Breast epithelium (tissue), 3 donors: ENCODE measurements around the gene NECAP2.
"Not testable (repeated sequence)": the region's sequence is repeated elsewhere in the genome, so short reads cannot be mapped to it uniquely, and the experiment has no call there.

Source experiments
- POLR2A ChIP-seq: fragments of 450-650 bp; IDR thresholded peaks from one replicate; pipeline ENCODE4 v1.6.1; 2016; ENCODE audit warnings: antibody characterized with exemption, mild to moderate bottlenecking, moderate library complexity
- TF ChIP-seq, protein P1 (sequence below), 3 donors: fragments of 450-650 bp; IDR thresholded peaks; one replicate each; pipeline ENCODE4 v1.5.1; 2016 to 2017; ENCODE audit warnings: antibody characterized with exemption in 3 of 3, mild to moderate bottlenecking in 3 of 3, moderate library complexity in 3 of 3

DNA sequence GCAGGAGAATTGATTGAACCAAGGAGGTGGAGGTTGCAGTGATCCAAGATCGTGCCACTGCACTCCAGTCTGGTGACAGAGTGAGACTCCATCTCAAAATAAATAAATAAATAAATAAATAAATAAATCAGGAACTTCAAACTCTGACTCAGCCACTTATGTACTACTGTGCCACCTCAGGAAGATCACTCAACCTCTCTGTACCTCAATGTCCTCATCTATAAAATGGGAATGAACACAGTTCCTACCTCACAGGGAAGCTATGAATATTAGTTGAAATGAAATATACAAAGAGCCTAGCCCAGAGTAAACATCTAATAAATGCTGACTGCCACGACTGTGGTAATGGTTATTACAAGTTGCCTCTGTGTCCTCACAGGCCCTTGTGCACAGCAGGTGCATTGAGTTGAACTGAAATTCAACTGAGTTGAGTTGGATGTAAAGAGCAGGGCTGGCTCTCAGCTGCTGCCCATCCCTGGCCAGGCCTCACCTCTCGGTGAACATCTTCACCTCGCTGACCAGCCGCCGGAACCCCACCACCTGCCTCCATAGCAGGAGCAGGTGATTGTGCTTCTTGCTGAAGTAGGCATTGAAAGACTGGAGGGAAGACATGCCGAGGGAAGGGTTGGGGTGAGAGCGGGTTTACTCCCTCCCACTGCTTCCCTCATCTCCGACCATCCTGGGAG, 48.8 kb downstream of the NECAP2 start:
- TF ChIP-seq, protein P1, sequence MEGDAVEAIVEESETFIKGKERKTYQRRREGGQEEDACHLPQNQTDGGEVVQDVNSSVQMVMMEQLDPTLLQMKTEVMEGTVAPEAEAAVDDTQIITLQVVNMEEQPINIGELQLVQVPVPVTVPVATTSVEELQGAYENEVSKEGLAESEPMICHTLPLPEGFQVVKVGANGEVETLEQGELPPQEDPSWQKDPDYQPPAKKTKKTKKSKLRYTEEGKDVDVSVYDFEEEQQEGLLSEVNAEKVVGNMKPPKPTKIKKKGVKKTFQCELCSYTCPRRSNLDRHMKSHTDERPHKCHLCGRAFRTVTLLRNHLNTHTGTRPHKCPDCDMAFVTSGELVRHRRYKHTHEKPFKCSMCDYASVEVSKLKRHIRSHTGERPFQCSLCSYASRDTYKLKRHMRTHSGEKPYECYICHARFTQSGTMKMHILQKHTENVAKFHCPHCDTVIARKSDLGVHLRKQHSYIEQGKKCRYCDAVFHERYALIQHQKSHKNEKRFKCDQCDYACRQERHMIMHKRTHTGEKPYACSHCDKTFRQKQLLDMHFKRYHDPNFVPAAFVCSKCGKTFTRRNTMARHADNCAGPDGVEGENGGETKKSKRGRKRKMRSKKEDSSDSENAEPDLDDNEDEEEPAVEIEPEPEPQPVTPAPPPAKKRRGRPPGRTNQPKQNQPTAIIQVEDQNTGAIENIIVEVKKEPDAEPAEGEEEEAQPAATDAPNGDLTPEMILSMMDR (IDR thresholded peaks at IDR 0.05), result not testable (repeated sequence)
- TF ChIP-seq POLR2A, result not testable (repeated sequence)
